ENCODE measurements around the gene CELF2. TPM values are rescaled to one million over a fixed set of nuclear protein-coding genes. Genes with fewer than 3 reads are reported as not detected.

The CELF2 gene
- total RNA-seq, 1 donor from 2014 or later = 3.5 TPM

- ATAC-seq = no peak
These were observed 287.4 kb downstream of the CELF2 start for GRCh38 chr10:11304906-11305585.

- no peak for ATAC-seq
These were observed 288.3 kb downstream of the CELF2 start for GRCh38 chr10:11305825-11306593.

GRCh38 chr10:11307004-11307403 lies 289.3 kb downstream of the CELF2 start:
- ATAC-seq = no peak

GRCh38 chr10:11307937-11308336 lies 290.3 kb downstream of the CELF2 start:
- no peak for ATAC-seq

- ATAC-seq = no peak
These were observed 293.4 kb downstream of the CELF2 start for GRCh38 chr10:11311027-11311426.

- no peak for ATAC-seq
These were observed 295.8 kb downstream of the CELF2 start for GRCh38 chr10:11313463-11313862.

GRCh38 chr10:11317936-11318670 lies 300.4 kb downstream of the CELF2 start:
- no peak for ATAC-seq

- ATAC-seq = no peak
These were observed 301.3 kb downstream of the CELF2 start for GRCh38 chr10:11318826-11319598.

GRCh38 chr10:11319990-11320602 lies 302.4 kb downstream of the CELF2 start:
- ATAC-seq = no peak

- no peak for ATAC-seq
These were observed 303.3 kb downstream of the CELF2 start for GRCh38 chr10:11320809-11321520.

- no peak for ATAC-seq
These were observed 305.0 kb downstream of the CELF2 start for GRCh38 chr10:11322698-11323097.

- ATAC-seq = no peak
These were observed 307.2 kb downstream of the CELF2 start for GRCh38 chr10:11324761-11325321.

- no peak for ATAC-seq
These were observed 308.1 kb downstream of the CELF2 start for GRCh38 chr10:11325817-11326216.

GRCh38 chr10:11326241-11326640 lies 308.6 kb downstream of the CELF2 start:
- ATAC-seq = no peak

GRCh38 chr10:11326913-11327616 lies 309.4 kb downstream of the CELF2 start:
- no peak for ATAC-seq

GRCh38 chr10:11328264-11329061 lies 310.8 kb downstream of the CELF2 start:
- ATAC-seq = peak; percentile 97

GRCh38 chr10:11329062-11329673 lies 311.5 kb downstream of the CELF2 start:
- ATAC-seq = no peak

GRCh38 chr10:11330383-11331045 lies 312.8 kb downstream of the CELF2 start:
- ATAC-seq = no peak
